SK-N-SH (cell line): ENCODE data around the gene CPZ. TPM values are rescaled to one million over a fixed set of nuclear protein-coding genes. Genes with fewer than 3 reads are reported as not detected.

ENCODE experiments used
- CTCF ChIA-PET: fragments of 300-600, 350-600 bp; formaldehyde crosslinking; extraction: SDS; loops from one replicate; lab custom pipeline; 2021; lab: Yijun Ruan, JAX
- POLR2A ChIA-PET: fragments of 350-600 bp; sonication (Branson Sonifier 250); formaldehyde crosslinking; extraction: SDS; loops from one replicate; lab custom pipeline; 2020; ENCODE audit warnings: antibody characterized with exemption, inconsistent platforms; lab: Yijun Ruan, JAX
- DNase-seq: peaks from one replicate; pipeline ENCODE4 v3.0.0; 2012
- H2AFZ ChIP-seq: fragments of 200-600 bp; sonication (generic); 2 replicates; pipeline ENCODE4 v1.8.1; 2016; ENCODE audit warnings: antibody characterized with exemption, mild to moderate bottlenecking, low read depth
- H3F3A ChIP-seq: fragments of 200-600 bp; sonication (generic); replicated peaks from 2 replicates; pipeline ENCODE3; 2016; ENCODE audit warnings: antibody characterized with exemption, mild to moderate bottlenecking; ENCODE audit not compliant: insufficient read depth
- H3K27ac ChIP-seq, 2 experiments: fragments of 200-500 bp in 1 of 2; fragments of 200-600 bp in 1 of 2; sonication (Bioruptor generic) in 1 of 2; sonication (generic), shearing (Covaris generic) in 1 of 2; 2 replicates each; pipeline versions ENCODE4 v1.5.1 to v1.6.1; 2014 to 2016; ENCODE audit warnings: low read depth in 2 of 2, inconsistent platforms in 1 of 2, low read length in 1 of 2, mild to moderate bottlenecking in 1 of 2, mixed read lengths in 1 of 2
- H3K27me3 ChIP-seq: fragments of 200-600 bp; sonication (generic), shearing (Covaris generic); 2 replicates; pipeline ENCODE4 v1.6.1; 2016; ENCODE audit warnings: mixed run types; ENCODE audit not compliant: insufficient read depth
- H3K36me3 ChIP-seq, 2 experiments: fragments of 200-500 bp in 1 of 2; fragments of 200-600 bp in 1 of 2; sonication (Bioruptor generic) in 1 of 2; sonication (generic) in 1 of 2; replicated peaks in 1 of 2; 2 replicates each; pipeline versions ENCODE3 to v1.5.1; 2014 to 2016; ENCODE audit warnings: low read length in 1 of 2, mild to moderate bottlenecking in 1 of 2; ENCODE audit not compliant: insufficient read depth in 2 of 2, control insufficient read depth in 1 of 2
- H3K4me1 ChIP-seq, 2 experiments: fragments of 200-500 bp in 1 of 2; fragments of 200-600 bp in 1 of 2; sonication (Bioruptor generic) in 1 of 2; sonication (generic), shearing (Covaris generic) in 1 of 2; 2 replicates each; pipeline versions ENCODE4 v1.5.1 to v1.6.1; 2014 to 2016; ENCODE audit warnings: low read depth in 1 of 2, low read length in 1 of 2, mixed run types in 1 of 2; ENCODE audit not compliant: insufficient read depth in 2 of 2, control insufficient read depth in 1 of 2
- H3K4me2 ChIP-seq: fragments of 200-600 bp; sonication (generic), shearing (Covaris generic); 2 replicates; pipeline ENCODE4 v1.6.1; 2017; ENCODE audit warnings: mixed run types
- H3K4me3 ChIP-seq, 2 experiments: fragments of 200-500 bp in 1 of 2; fragments of 200-600 bp in 1 of 2; sonication (Bioruptor generic) in 1 of 2; sonication (generic), shearing (Covaris generic) in 1 of 2; 2 replicates each; pipeline versions ENCODE4 v1.5.1 to v1.8.1; 2014 to 2016; ENCODE audit warnings: low read depth in 2 of 2, inconsistent platforms in 1 of 2, low read length in 1 of 2, mild to moderate bottlenecking in 1 of 2, mixed read lengths in 1 of 2, moderate library complexity in 1 of 2
- H3K79me2 ChIP-seq: fragments of 200-600 bp; sonication (generic); 2 replicates; pipeline ENCODE4 v1.8.1; 2017; ENCODE audit warnings: mild to moderate bottlenecking; ENCODE audit not compliant: insufficient read depth
- H3K9ac ChIP-seq: fragments of 200-600 bp; sonication (generic); 2 replicates; pipeline ENCODE4 v1.6.1; 2017; ENCODE audit warnings: mixed run types
- H3K9me2 ChIP-seq: fragments of 200-600 bp; sonication (generic); 2 replicates; pipeline ENCODE4 v1.6.1; 2017; ENCODE audit warnings: mixed run types
- H3K9me3 ChIP-seq: fragments of 200-600 bp; sonication (generic); 2 replicates; pipeline ENCODE4 v1.6.1; 2017; ENCODE audit warnings: mixed run types, mild to moderate bottlenecking, moderate library complexity
- H4K20me1 ChIP-seq: fragments of 200-600 bp; sonication (generic); 2 replicates; pipeline ENCODE4 v1.6.1; 2017; ENCODE audit warnings: mild to moderate bottlenecking, mixed run types; ENCODE audit not compliant: insufficient read depth
- EZH2phosphoT487 ChIP-seq: fragments of 200-600 bp; sonication (generic); IDR thresholded peaks from 2 replicates; pipeline ENCODE4 v1.6.1; 2017; ENCODE audit warnings: low read depth, mixed run types, mild to moderate bottlenecking, antibody characterized with exemption, moderate library complexity, borderline replicate concordance
- FOSL2 ChIP-seq: IDR thresholded peaks from 2 replicates; pipeline ENCODE4 v1.4.0; 2012; ENCODE audit warnings: low read depth, mild to moderate bottlenecking, moderate library complexity, borderline replicate concordance
- FOXM1 ChIP-seq: IDR thresholded peaks from 2 replicates; pipeline ENCODE4 v1.4.0; 2012; ENCODE audit warnings: low read depth, mild to moderate bottlenecking
- GATA2 ChIP-seq: sonication (generic); formaldehyde crosslinking; IDR thresholded peaks from 2 replicates; pipeline ENCODE4 v1.5.0; 2020; ENCODE audit warnings: mild to moderate bottlenecking, missing genetic modification reagents
- MXI1 ChIP-seq: IDR thresholded peaks from 2 replicates; pipeline ENCODE4 v1.6.1; 2012; ENCODE audit warnings: mild to moderate bottlenecking, low read depth, low read length, improper control_type of control experiment
- NRF1 ChIP-seq: IDR thresholded peaks from 2 replicates; pipeline ENCODE4 v1.6.1; 2012; ENCODE audit warnings: low read depth, mild to moderate bottlenecking, low read length
- RAD21 ChIP-seq: IDR thresholded peaks from 2 replicates; pipeline ENCODE4 v1.6.1; 2012; ENCODE audit warnings: mild to moderate bottlenecking, low read length
- RCOR1 ChIP-seq: fragments of 150-350 bp; IDR thresholded peaks from 2 replicates; pipeline ENCODE4 v1.6.1; 2017; ENCODE audit warnings: antibody characterized with exemption, low read length
- RFX5 ChIP-seq: IDR thresholded peaks from 2 replicates; pipeline ENCODE4 v1.6.1; 2012; ENCODE audit warnings: mild to moderate bottlenecking, improper control_type of control experiment, low read length
- RXRA ChIP-seq: IDR thresholded peaks from 2 replicates; pipeline ENCODE4 v1.4.0; 2012; ENCODE audit warnings: low read depth, mild to moderate bottlenecking, borderline replicate concordance
- SIN3A ChIP-seq: IDR thresholded peaks from 2 replicates; pipeline ENCODE4 v1.6.1; 2012; ENCODE audit warnings: low read depth, mild to moderate bottlenecking, low read length, moderate library complexity, borderline replicate concordance
- SMC3 ChIP-seq: IDR thresholded peaks from 2 replicates; pipeline ENCODE4 v1.6.1; 2012; ENCODE audit warnings: low read depth, low read length, improper control_type of control experiment
- TAF1 ChIP-seq: IDR thresholded peaks from 2 replicates; pipeline ENCODE4 v1.6.1; 2012; ENCODE audit warnings: low read depth, mild to moderate bottlenecking, low read length, moderate library complexity, borderline replicate concordance
- TCF12 ChIP-seq: IDR thresholded peaks from 2 replicates; pipeline ENCODE4 v1.4.0; 2012
- WGBS: methylation state at CpG from one replicate; pipeline ENCODE4 v1.1.6; 2017; ENCODE audit warnings: low lambda C conversion rate; 5-methylcytosine and 5-hydroxymethylcytosine counted together
- polyA plus RNA-seq, 3 experiments: library from polyadenylated mRNA; depleted of rRNA; stranded (reverse); fragments of >200 nt; gene quantifications; 2 replicates each; pipeline ENCODE4 v1.2.3, GENCODE V29; 2012
- TF ChIP-seq, protein P1 (sequence below): IDR thresholded peaks from 2 replicates; pipeline ENCODE4 v1.4.0; 2012; ENCODE audit warnings: low read depth
- TF ChIP-seq, protein P2 (sequence below): fragments of 150-350 bp; IDR thresholded peaks from 2 replicates; pipeline ENCODE4 v1.6.1; 2016; ENCODE audit warnings: mild to moderate bottlenecking, low read depth, low read length
- TF ChIP-seq, protein P3 (sequence below): IDR thresholded peaks from 2 replicates; pipeline ENCODE4 v1.4.0; 2012; ENCODE audit warnings: low read depth, borderline replicate concordance

Gene CPZ
- polyA plus RNA-seq, 1 of the 3 experiments (the other 2 are of a cell fraction), result not detected

DNA sequence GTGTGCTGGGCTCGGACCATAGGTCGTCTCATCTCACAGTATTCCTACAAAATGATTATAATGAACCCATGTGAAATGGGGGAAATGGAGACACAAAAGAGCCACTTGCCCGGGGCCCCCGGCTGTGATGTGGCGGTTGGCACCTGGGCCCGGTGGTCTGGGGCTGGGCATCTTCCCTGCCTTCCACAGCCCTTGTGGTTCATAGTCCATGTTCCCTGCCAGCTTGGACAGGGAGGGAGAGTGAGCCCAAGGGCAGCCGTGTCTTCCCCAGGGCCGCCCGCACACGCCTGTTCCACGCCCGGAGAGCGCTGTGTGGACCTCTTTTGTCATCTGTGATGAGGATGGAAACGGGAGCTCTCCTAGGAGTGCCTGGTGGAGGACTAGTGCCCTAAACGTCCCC, 5.2 kb downstream of the CPZ start:
- H4K20me1 ChIP-seq, result no peaks in the 10 kb centered on the region
- no peaks in the 10 kb centered on the region for H3K36me3 ChIP-seq
- no peaks in the 10 kb centered on the region for H3K79me2 ChIP-seq
- H3K4me3 ChIP-seq, result no peak overlapping the region
- ChIA-PET CTCF (interaction anchor here (1.2 to 3.8 kb wide), 7 partner anchors 10 to 421 kb away, joined by 3 to 67 read pairs (median 11); no protein-coding TSS in a partner anchor), POLR2A (interaction anchor here (0.6 to 1.3 kb wide), 2 partner anchors 10 to 169 kb away, joined by 3 read pairs; no protein-coding TSS in a partner anchor)
- no peak for DNase-seq
- no peaks in the 10 kb centered on the region for H3K27me3 ChIP-seq
- no peaks in the 10 kb centered on the region for H3F3A ChIP-seq
- no peaks in the 10 kb centered on the region for H3K9me2 ChIP-seq
- no peak overlapping the region for H3K9ac ChIP-seq
- 57% methylated on average over 13 of the region's 15 CpGs for WGBS
- no peak overlapping the region for H3K4me2 ChIP-seq
- H3K27ac ChIP-seq, result peak overlapping the region in 1 of 2 experiments; percentile 44; a peak in 2 of 4 replicates
- peaks cover 0 to 30% of the 10 kb centered on the region in 2 experiments; a peak in 1 of 4 replicates for H3K4me1 ChIP-seq
- H3K9me3 ChIP-seq, result no peaks in the 10 kb centered on the region
- TF ChIP-seq FOSL2, result no peak
- no peak for TF ChIP-seq NRF1
- no peak for TF ChIP-seq RFX5
- TF ChIP-seq SMC3, result no peak
- TF ChIP-seq, protein P1, sequence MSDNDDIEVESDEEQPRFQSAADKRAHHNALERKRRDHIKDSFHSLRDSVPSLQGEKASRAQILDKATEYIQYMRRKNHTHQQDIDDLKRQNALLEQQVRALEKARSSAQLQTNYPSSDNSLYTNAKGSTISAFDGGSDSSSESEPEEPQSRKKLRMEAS, result no peak
- no peak for TF ChIP-seq MXI1
- TF ChIP-seq TCF12, result no peak
- no peak for TF ChIP-seq EZH2phosphoT487
- no peak for TF ChIP-seq TAF1
- TF ChIP-seq, protein P2, sequence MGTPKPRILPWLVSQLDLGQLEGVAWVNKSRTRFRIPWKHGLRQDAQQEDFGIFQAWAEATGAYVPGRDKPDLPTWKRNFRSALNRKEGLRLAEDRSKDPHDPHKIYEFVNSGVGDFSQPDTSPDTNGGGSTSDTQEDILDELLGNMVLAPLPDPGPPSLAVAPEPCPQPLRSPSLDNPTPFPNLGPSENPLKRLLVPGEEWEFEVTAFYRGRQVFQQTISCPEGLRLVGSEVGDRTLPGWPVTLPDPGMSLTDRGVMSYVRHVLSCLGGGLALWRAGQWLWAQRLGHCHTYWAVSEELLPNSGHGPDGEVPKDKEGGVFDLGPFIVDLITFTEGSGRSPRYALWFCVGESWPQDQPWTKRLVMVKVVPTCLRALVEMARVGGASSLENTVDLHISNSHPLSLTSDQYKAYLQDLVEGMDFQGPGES, result no peak
- no peak for TF ChIP-seq RCOR1
- TF ChIP-seq SIN3A, result no peak
- TF ChIP-seq, protein P3, sequence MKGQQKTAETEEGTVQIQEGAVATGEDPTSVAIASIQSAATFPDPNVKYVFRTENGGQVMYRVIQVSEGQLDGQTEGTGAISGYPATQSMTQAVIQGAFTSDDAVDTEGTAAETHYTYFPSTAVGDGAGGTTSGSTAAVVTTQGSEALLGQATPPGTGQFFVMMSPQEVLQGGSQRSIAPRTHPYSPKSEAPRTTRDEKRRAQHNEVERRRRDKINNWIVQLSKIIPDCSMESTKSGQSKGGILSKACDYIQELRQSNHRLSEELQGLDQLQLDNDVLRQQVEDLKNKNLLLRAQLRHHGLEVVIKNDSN, result no peak
- no peak overlapping the region for H2AFZ ChIP-seq

DNA sequence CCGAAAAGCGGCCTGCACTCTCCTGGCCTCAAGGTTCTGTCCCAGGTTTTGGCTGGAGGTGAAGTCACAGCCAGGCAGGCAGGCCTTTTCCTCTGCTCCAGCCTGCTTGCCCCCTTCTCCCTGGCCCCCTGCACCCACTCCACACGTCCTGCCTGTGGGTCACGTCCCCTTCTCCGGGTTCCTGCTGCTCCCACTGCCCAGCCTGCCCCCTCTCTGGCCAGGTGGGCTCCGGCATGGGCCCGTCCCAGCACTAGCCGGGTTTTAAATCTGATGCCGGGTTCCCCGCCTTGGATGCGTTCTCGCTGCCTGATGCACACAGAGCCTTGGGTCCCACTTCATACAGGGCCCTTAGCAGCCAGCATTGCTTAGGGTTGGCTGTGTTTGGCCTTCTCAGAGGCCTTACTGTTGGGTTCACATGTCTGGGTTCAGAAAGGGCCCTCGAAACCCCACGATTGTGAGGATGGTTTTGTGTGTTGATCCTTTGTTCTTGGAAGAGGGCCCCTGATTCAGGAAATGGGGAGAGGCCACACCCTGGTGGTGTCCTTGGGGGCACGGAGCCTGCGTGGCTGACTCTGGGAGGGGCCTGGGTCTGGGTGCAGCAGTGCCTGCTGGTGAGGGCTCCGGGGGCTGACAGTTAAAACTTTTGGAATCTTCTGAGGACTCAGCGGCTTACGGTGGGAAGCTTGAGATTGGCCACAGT, 6.0 kb downstream of the CPZ start:
- H3K27ac ChIP-seq, result no peak overlapping the region
- DNase-seq, result no peak
- no peaks in the 10 kb centered on the region for H4K20me1 ChIP-seq
- no peak overlapping the region for H3K4me3 ChIP-seq
- H3F3A ChIP-seq, result no peaks in the 10 kb centered on the region
- no peaks in the 10 kb centered on the region for H3K9me3 ChIP-seq
- CTCF ChIA-PET, result interaction anchor here (0.6 to 3.8 kb wide), 9 partner anchors 9 to 1108 kb away, joined by 3 to 67 read pairs (median 4); no protein-coding TSS in a partner anchor
- POLR2A ChIA-PET, result no interaction called here
- no peaks in the 10 kb centered on the region for H3K79me2 ChIP-seq
- H3K27me3 ChIP-seq, result no peaks in the 10 kb centered on the region
- no peaks in the 10 kb centered on the region for H3K9me2 ChIP-seq
- H3K4me1 ChIP-seq, result peaks cover 0 to 30% of the 10 kb centered on the region in 2 experiments; a peak in 1 of 4 replicates
- TF ChIP-seq RAD21, result no peak
- TF ChIP-seq, protein P3, result no peak
- TF ChIP-seq RXRA, result no peak
- no peak for TF ChIP-seq GATA2 (CRISPR knock-in tag)
- no peak for TF ChIP-seq FOXM1
- TF ChIP-seq, all 33 proteins: peak for 0
- no peak overlapping the region for H2AFZ ChIP-seq
- no peak overlapping the region for H3K9ac ChIP-seq
- no peak overlapping the region for H3K4me2 ChIP-seq
- 56% methylated on average over 13 of the region's 19 CpGs for WGBS
- H3K36me3 ChIP-seq, result no peaks in the 10 kb centered on the region
